ENCODE measurements around the gene GOLGA6C.
"Not testable (repeated sequence)": the region's sequence is repeated elsewhere in the genome, so short reads cannot be mapped to it uniquely, and the experiment has no call there.

DNA sequence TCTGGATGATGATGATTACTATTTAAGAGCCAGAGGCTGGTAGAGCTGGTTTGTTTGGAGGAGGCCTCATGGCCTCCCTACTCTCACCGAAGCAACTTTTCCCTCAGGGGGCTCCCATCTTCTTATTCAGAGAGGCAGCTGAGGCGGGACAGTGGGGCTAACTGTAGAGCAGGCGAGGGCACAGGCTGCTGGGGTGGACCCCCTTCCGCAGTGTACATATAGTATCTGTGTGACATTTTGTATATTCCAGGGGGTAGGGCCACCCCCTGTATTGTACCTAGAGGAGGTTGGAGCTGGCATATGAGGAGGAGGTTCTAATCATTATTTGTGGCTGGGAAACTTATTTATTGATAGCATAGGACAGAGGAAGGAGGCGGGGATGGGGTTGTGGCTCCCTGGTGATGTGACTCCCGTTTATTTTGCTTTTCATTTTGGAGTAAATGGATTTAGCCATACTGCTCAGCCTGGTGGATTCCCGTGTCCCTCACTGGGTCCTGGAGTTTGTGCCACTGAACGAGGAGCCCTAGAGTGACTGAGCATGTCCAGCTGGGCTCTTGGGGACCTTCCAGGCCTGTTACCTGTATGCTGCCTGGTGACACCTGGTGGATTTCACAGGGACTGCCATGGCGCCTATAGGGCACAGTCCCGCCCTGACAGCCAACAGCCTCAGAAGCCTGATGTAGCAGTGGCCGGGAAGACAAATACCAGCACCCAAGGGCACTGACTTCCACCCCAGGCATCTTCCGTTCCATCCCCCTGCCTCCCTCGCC is 40.6 kb downstream of the GOLGA6C start:
- TF ChIP-seq, protein P1, sequence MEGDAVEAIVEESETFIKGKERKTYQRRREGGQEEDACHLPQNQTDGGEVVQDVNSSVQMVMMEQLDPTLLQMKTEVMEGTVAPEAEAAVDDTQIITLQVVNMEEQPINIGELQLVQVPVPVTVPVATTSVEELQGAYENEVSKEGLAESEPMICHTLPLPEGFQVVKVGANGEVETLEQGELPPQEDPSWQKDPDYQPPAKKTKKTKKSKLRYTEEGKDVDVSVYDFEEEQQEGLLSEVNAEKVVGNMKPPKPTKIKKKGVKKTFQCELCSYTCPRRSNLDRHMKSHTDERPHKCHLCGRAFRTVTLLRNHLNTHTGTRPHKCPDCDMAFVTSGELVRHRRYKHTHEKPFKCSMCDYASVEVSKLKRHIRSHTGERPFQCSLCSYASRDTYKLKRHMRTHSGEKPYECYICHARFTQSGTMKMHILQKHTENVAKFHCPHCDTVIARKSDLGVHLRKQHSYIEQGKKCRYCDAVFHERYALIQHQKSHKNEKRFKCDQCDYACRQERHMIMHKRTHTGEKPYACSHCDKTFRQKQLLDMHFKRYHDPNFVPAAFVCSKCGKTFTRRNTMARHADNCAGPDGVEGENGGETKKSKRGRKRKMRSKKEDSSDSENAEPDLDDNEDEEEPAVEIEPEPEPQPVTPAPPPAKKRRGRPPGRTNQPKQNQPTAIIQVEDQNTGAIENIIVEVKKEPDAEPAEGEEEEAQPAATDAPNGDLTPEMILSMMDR (IDR thresholded peaks at IDR 0.05; ENCODE audit: low read depth, low read length, missing input control), result not testable (repeated sequence)
- not testable (repeated sequence) for TF ChIP-seq JUND (IDR thresholded peaks at IDR 0.05); RXRA (IDR thresholded peaks at IDR 0.05); RAD21 (IDR thresholded peaks at IDR 0.05); TAF1 (conservative IDR thresholded peaks at IDR 0.05)
- TF ChIP-seq, protein P2, sequence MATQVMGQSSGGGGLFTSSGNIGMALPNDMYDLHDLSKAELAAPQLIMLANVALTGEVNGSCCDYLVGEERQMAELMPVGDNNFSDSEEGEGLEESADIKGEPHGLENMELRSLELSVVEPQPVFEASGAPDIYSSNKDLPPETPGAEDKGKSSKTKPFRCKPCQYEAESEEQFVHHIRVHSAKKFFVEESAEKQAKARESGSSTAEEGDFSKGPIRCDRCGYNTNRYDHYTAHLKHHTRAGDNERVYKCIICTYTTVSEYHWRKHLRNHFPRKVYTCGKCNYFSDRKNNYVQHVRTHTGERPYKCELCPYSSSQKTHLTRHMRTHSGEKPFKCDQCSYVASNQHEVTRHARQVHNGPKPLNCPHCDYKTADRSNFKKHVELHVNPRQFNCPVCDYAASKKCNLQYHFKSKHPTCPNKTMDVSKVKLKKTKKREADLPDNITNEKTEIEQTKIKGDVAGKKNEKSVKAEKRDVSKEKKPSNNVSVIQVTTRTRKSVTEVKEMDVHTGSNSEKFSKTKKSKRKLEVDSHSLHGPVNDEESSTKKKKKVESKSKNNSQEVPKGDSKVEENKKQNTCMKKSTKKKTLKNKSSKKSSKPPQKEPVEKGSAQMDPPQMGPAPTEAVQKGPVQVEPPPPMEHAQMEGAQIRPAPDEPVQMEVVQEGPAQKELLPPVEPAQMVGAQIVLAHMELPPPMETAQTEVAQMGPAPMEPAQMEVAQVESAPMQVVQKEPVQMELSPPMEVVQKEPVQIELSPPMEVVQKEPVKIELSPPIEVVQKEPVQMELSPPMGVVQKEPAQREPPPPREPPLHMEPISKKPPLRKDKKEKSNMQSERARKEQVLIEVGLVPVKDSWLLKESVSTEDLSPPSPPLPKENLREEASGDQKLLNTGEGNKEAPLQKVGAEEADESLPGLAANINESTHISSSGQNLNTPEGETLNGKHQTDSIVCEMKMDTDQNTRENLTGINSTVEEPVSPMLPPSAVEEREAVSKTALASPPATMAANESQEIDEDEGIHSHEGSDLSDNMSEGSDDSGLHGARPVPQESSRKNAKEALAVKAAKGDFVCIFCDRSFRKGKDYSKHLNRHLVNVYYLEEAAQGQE (IDR thresholded peaks at IDR 0.05), result not testable (repeated sequence)
- TF ChIP-seq, protein P3, sequence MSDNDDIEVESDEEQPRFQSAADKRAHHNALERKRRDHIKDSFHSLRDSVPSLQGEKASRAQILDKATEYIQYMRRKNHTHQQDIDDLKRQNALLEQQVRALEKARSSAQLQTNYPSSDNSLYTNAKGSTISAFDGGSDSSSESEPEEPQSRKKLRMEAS (IDR thresholded peaks at IDR 0.05), result not testable (repeated sequence)
- TF ChIP-seq, protein P4, sequence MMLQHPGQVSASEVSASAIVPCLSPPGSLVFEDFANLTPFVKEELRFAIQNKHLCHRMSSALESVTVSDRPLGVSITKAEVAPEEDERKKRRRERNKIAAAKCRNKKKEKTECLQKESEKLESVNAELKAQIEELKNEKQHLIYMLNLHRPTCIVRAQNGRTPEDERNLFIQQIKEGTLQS (IDR thresholded peaks at IDR 0.05), result not testable (repeated sequence)

Data from liver (tissue), 3 donors.